CD4-positive, alpha-beta T cell treated with Interleukin-6 at 100 ng/mL for 8 hours (primary cell): ENCODE data around the gene INPP4A.

ENCODE experiments used
- DNase-seq: peaks from one replicate; pipeline ENCODE4 v3.0.0-alpha.2; 2020; ENCODE audit warnings: mixed read lengths, low spot score

Gene INPP4A

DNA sequence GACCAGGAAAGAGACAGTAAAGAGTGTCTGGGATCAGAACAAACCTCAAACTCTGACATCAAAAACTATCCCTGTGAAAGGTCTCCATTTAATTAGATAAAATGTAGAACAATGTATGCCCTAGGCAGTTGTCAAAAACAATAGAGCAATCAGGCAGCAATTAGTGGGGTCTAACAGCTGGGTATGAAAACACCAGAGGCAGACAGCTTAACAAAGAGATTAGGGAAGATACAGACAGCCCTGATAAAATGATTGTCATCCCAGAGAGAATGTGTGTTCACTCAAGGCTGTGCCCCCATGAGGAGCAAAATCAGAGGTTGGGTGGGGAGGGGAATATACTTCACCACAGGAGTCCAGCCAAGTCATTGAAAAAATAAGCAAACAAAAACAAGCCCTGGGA lies 50.0 kb downstream of the INPP4A start:
- no peak for DNase-seq

DNA sequence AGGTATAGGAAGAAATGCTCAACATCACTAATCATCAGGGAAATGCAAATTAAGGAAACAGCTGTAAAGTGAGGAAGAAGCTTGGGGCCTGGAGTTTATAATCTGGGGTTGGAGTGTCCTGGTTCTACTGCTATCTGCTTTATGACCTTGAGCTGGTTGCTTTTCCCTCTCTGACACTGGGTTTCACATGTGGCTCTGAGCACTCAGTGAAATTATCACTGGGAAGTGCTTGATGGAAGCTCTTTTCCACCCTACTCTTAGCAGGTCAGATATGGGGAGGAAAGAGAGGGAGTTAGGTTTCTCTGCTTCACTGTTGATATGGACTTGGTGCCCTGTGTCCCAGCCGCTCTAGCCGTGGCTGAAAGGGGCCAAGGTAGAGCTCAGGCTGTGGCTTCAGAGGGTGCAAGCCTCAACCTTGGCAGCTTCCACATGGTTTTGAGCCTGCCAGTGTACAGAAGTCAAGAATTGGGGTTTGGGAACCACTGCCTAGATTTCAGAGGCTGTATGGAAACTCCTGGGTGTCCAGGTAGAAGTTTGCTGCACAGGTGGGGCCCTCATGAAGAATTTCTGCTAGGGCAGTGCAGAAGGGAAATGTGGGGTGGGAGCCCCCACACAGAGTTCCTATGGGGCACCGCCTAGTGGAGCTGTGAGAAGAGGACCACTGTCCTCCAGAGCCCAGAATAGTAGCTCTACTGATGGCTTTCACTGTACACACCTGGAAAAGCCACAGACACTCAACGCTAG lies 52.3 kb downstream of the INPP4A start:
- DNase-seq, result no peak

DNA sequence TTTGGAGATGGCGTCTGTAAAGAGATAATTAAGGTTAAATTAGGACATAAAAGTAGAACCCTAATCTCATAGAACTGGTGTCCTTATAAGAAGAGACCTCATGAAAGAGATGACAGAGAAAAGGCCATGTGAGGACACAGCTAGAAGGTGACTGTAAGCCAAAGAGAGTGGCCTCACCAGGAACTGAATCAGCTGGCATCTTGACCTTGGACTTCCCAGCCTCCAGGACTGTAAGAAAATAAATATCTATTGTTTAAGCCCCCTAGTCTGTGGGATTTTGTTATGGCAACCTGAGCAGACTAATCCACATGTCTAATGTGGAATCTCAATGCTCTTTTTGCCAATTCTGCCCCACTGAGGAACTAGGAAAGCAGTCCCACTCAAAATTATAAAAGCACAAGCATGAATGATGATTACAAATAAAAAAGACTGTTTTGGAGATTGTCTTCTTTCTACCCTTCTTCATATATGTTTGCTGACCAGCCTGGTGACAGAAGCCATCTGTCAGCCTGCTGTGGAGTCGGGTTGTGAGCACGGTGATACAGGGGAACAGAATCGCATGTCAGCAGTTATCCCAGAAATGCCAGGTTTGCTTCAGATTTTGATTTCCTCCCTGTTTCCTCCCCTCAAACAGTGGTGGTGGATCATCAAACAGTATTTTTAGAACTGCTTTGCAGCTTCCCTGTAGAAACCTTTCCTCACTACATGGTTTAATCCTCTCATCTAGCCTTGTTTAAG lies 54.2 kb downstream of the INPP4A start:
- no peak for DNase-seq

DNA sequence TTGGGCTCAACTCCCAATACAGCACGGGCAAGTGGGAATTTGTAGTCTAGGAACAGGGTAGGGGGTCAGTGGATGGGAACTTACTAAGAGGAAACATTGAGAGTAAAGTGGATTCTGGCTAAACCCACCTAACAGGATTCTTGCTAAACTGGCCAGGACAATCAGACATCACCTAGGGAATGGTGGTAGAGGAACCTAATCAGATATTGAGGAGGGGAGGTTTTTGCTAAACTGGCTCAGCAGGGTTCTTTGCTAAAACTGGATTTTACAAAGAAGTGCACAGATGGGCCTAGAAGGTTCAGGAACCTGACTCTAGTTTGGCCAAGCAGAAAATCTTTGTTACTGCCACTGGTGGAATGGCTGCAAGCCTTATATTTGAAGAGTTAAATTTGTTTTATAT lies 55.9 kb downstream of the INPP4A start:
- no peak for DNase-seq

DNA sequence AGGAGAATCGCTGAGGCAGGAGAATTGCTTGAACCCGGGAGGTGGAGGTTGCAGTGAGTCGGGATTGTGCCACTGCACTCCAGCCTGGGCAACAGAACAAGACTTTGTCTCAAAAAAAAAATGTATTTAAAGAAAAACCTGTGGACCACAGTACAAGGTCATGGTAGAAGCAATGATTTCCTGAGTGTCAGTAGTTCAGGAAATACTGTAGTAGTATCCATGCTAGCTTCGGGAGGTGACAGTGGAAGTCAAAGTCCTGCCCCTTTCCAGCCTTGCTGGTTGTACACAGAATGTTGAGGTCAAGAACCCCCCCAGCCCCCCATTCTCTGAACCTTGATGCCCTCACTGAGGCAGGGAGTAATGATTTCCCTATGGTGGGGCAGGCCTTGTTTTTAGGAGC lies 56.6 kb downstream of the INPP4A start:
- no peak for DNase-seq

DNA sequence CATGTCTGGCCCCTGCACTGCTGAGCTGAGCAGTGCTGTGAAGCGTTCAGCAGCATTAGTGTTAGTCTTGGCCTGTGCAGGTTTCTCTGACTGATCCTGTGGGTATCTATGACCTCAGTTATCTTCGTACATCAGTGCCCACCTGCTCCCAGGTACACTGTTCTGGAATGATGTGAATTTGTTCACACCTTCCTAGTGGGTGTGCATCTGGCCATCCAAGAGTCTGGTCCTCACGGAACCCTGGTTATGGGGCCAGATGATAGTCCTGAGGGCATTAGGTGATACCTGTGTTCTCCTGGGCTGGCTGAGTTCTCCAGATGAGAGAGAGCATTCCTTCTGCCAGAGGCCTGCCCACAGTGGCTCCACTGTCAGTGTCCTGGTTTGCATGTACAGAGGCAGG lies 57.2 kb downstream of the INPP4A start:
- no peak for DNase-seq

DNA sequence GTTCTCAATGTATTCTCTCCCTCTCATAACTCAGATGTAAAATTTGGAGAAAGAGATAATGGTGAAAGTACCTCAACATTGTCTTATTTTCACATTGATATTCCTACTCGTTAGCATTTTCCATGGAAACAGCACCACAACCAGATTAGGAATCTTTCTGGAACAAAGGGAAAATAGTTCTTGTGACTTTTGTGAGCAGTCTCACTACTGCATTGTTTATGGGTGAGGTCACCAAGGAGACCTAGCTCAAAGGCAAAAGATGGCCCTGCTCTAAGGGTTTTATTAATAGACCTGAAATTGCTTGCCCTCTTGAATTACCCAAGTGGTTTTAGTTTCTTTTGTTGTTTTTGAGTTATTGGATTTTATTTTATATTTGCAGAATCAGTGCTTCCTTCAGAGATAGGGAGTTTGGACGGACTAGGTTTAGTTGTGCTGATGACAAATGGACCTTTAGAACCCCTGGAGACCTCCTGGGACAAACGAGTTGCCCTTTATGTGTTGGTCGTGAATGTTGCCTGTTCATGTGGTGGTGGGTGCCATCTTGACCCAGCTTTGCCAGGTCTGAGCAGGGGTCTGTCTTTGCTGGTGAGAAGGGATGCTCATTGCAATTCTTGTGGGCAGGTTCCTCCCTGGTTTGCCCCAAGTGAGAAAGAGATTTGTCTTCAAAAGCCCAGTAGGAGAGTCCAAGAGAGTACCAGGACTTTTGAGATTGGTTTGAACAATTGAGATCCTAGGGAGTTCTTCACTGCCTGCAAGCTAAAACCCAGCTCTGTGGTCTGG lies 58.1 kb downstream of the INPP4A start:
- DNase-seq, result no peak

DNA sequence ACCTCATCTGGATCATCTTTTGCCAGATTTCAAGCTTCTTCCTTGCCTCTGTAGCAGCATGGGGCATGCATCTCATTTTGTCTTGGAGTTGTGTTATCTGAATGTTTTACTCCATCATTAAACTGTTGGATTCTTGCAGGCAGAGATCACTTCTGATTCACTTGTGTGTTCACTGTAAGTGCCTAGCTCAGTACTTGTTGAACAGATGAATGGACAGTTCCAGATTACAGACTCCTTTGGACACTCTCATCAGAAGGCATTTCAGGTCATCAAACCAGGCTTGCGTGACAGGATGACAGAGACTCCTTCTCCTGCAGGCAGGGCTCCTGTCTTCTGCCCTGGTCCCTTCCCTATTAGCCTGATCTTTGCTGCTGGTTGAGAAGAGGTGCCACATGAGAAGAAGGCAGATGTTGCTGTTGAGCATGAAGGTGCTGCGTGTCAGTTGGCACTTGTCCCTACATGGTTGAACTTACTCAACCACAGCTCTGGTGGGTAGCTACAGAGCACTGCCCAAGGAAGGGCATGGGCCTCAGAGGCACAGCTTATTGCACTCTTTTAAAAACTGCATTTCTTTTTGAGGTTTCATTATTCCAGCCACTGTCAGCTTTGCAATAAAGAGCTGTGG lies 58.9 kb downstream of the INPP4A start:
- no peak for DNase-seq

DNA sequence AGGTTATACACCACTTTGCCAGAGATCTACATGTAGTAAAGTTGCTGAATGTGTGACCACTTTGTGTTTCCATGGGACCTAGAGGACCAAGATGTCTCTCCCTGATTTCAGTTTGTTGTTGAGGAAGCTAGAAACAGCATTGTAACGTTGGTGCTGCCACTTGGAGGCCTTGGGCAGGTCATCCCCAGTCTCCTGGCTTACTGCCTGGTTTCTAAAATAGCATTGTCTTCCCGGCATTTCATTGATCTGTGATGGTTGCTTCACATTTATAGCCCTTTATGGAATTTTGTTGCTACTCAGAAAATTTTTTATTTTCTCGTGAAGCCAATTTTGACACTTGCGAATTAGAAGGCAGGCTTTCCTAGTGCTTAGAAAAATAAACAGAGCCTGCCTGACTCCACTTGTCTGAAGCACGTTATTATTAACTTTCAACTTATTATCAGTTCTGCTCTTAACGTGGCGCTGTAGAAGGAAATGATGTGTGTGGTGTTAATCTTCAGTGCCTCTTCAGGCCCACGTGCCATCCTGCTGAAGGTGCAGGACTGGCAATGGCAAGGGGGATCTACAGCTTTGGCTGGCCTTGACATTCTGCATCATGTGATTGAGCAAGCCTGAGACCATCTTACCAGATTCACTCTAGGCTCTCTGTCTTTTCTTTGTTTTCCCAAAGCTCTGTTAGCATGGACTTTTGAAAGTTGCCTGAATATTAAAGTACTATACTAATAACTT lies 59.9 kb downstream of the INPP4A start:
- DNase-seq, result no peak

DNA sequence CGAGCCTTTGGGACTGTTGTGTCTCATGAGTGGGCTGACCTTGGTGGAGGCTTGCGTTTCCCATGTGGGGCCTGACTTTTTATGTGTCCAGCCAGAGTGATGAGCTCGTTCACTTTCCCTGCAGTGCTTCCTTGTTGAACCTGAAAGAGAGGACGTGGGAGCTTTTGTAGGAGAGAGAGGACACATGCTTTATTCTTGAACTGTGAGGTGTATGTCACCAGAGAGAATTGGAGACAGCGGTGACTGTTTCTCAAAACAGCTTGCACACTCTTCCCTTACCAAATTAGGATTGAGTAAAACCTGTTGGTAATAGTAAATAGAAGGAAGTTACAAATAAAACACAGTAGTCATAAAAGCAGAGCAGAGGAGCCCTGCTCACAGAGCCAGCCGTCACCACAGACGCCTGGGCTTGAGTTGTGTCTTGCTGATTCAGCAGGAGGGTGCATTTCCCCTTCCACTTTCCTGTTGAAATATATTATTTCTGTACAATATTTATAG lies 60.7 kb downstream of the INPP4A start:
- DNase-seq, result peak; percentile 32

DNA sequence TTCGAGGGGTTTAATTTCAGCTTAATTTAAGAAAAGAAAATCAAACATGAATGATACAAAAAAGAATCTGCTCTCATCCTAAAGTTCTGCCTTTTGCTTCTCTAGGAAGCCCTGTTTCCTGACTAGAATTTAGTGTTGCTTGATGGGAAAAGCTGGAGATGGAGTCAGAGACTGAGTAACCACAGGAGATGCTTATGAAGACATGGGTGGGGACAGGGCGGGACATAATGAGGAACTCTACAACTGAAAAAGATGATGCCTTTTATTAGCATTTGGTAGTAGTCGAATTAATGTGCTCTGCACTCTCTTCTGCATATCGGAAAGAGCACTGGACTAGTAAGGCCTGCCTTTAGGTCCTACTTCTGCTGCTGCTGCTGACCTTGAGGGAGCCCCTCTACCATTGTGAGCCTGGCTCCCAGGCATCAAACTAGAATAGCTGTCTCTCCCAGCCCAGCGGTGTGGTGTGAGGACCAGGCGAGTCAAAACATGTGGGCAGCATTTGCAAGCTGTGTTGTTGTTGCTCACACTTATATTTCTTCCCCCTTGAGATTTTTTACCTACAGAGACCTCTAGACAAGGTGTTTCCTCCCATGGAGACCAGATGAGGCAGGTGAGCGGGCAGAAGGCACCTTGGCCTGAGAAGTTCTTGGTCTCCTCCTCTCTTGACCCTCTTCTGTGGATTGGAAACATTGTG lies 61.5 kb downstream of the INPP4A start:
- no peak for DNase-seq

DNA sequence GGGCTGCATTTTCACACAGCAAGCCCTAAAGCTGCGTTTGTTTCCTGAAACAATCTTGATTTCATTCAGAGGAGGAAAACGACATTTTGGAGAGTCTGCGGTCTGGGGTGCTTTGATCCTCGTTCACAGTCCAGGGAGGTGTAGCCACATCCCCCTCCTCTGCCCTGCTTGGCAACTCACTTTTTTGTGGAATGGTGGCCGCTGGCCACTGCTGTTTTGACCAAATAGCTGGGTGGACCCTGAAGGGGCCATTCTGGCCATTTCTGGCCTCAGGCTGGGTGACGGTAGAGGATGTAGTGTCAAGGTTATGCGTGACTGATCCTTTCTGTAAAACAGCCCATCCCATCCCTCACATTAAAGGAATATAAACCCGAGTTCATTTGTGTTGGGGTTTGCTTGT lies 62.2 kb downstream of the INPP4A start:
- no peak for DNase-seq

DNA sequence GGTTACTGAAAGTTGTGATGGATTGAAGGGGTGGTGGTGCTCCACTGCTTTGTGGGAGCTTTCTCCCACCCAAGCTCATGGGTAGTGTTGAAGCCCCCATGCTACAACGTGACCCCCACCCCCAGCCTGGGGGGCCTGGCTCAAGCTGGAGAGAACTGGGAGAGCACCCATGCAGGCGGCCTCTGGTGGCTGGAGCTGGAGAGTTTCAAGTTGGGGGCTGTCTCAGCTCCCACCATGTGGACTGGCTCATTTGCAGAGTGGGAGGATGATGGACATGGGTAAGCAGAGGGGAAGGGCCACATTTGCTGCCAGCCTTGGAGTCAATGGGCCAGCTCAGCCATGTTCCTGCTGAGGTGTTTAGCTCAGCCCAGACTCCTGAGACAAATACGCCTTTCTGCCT lies 62.8 kb downstream of the INPP4A start:
- no peak for DNase-seq

DNA sequence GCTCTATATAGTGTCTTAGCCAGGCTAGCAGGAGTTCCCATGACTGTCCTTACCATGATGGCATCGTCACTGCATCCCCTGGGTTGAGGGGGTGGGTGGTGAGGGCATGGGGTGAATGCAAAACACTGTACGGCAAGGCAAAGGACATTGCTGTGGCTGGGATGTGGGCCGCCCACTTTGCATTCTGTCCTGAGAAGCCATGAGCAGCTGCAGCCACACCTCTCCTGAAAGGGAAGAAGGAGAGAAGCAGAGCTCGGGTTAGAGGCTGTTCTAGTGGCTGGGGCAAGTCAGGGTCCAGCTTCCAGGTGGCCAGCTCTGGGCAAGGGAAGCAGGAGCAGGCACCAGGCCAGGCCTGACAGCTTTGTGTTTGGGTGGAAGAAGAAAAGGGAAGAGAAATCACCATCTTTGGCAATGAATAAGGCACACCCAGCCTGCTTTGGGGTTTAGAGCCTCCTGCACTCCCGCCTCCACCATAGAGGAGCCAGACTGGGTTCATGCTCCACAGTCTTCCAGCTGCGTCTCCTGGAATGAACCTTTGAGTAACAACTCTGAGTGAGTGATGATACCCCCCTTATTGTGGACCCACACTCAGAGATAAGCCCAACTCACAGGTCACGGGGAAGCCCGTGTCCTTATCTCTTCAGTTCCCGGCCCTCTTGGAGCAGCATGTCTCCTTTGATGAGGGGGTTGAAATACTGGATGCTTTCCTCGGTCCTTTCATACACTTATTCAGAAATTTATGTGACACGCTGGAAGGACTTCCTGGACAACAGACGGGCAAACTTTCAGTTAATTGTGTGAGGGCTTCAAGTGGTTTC lies 63.4 kb downstream of the INPP4A start:
- DNase-seq, result no peak

DNA sequence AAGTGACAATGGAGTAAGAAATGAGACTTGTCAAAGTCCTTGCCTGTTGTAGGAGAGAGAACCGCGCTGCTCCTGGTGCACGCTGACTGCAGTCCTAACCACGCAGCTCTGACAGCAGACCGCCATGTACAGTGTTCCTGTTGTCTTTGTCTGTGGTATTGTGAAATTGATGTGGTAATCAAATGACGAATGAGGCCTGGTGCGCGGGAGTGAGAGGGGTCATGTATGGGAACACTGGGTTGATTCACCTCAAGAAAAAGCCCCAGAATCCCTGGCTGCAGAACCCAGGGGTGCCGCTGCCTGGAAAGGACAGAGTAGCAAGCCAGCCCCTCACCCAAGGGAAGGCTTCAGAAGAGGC lies 64.0 kb downstream of the INPP4A start:
- no peak for DNase-seq

DNA sequence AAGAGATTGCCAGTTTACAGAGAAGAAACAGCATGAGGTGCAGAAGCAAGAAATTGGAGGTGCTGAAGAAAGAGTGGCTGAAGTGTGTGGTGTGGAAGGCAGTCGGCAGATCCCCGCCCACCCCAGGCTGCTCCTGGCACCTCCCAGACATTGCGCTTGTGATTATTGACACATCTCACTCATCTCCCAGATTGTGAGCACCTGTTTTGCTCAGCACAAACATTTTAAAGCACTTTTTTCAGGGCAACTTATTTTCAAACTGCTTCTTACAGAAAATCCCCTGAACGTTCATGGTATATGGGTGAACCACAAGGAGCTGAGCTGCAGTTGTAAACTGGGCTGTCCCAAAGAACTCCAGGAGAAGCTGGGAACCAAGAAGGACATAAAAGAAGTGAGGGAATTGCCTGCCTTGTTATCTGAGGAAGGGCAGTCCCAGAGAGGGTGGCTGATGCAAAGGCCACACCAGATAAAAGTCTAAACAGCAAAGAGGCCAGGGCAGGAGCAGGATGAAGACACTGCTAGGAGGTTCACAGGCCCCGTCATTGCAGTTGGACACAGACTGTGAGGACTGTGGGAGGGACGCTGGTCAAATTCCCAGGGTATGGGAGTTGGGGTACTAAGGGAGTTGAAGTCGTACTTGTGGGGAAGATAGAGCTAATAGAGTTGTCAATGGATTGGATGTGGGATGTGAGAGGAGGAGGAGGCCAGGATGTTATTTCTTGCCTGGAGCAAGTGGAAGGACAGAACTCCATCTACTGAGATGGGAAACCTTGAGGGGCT lies 65.1 kb downstream of the INPP4A start:
- no peak for DNase-seq

DNA sequence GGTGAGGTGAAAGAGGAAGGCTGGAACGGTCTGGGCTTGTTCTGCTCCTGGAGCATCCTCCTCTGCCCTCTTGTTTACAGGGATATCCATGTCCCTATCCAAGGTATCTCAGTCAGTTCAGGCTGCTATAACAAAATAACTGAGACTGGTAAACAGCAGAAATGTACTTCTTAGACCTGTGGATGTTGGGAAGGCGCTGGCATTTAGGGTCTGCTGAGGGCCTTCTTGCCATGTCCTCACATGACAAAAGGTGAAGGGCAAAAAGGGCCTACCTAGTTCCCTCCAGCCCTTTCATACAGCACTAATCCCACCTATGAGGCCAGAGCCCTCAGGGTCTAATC lies 65.6 kb downstream of the INPP4A start:
- DNase-seq, result no peak

DNA sequence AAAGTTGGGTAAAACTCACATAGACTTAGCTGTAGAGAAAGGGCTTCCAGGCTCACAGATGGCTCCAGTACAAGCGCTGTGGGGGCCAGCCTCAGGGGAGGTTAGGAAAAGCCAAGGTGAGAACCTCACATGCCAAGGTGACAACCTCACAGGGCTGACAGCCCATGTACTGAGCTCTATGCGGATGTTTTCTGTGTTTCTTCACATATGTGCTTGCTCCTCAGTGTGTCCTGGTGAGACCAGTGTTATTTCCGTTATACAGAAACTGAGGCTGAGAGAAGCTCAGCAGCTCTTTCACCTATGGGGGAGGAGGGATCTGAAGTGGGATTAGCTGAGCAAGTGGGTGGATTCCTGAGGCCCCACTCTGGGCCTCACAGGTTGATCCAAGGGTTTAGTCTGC lies 67.3 kb downstream of the INPP4A start:
- DNase-seq, result no peak

DNA sequence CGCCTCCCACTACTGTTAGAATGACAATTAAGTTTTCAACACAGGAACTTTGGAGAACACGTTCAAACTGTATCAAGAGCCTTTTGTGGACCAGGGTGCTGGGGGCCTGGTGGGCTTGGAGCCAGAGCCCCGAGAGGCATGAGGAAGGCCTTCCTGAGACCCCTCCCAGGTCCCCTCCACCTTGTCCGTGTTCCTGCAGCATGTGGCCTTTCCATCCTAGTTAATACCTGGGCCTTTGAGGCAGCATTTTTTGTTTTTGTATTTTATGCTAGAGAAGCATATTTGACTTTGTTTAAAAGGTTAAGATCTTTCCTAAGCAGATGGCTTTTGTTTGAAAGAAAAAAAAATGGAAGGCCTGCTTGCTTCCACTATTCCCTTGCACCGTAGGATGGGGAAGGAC lies 68.0 kb downstream of the INPP4A start:
- no peak for DNase-seq
